Activated naive CD4-positive, alpha-beta T cell treated with anti-CD3 and anti-CD28 coated beads, Interleukin-2, amount 50 U/mL, for 72 hours (primary cell): ENCODE measurements around the gene OLFML3. TPM values are rescaled to one million over a fixed set of nuclear protein-coding genes. Genes with fewer than 3 reads are reported as not detected.

Experiments
- ATAC-seq, 2 donors: fragments of 150-1000 bp; cut with Tn5 transposase; 2 replicates each; pipeline ENCODE4 v1.10.0; 2021; ENCODE audit warnings: mild to moderate bottlenecking in 2 of 2, moderate library complexity in 2 of 2
- DNase-seq, 2 donors: peaks; one replicate each; pipeline ENCODE4 v3.0.0; 2021 to 2022; ENCODE audit warnings: low spot score in 2 of 2
- H3K27ac Mint-ChIP-seq, 2 donors: one replicate each; pipeline ENCODE4 v1.8.0; 2022; ENCODE audit warnings: mild to moderate bottlenecking in 2 of 2, mixed read lengths in 2 of 2
- H3K36me3 Mint-ChIP-seq, 2 donors: one replicate each; pipeline ENCODE4 v1.8.0; 2022; ENCODE audit warnings: mixed read lengths in 2 of 2
- H3K9me3 Mint-ChIP-seq, 2 donors: one replicate each; pipeline ENCODE4 v1.8.0; 2022; ENCODE audit warnings: mixed read lengths in 2 of 2
- total RNA-seq, 2 donors: library from RNA; stranded (reverse); gene quantifications; one replicate each; pipeline ENCODE4 v1.2.3, GENCODE V29; 2022

Gene OLFML3
- total RNA-seq, 2 donors from 2014 or later = 0.33 to 0.64 TPM

DNA sequence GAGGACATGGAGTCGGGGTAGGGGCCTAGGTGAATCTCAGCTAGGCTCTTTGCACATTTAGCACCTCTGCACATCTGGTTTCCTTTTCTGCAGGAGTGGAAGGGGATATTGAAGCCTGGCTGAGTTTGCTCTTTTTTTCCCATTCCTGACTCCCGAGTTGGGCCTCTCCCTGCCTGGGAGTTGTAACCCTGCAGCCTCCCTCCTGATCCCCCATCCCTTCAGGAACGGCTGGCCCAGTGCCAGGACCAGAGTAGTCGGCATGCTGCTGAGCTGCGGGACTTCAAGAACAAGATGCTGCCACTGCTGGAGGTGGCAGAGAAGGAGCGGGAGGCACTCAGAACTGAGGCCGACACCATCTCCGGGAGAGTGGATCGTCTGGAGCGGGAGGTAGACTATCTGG is 836 bp downstream of the OLFML3 start:
- Mint-ChIP-seq H3K27ac (no peak overlapping the region), H3K9me3 (no peaks in the 10 kb centered on the region), H3K36me3 (no peaks in the 10 kb centered on the region)
- DNase-seq (no peak), ATAC-seq (no peak)

- H3K27ac Mint-ChIP-seq = peak overlapping the region in 1 of 2 donors; percentile 51
- ATAC-seq (no peak), DNase-seq (no peak)
- H3K9me3 Mint-ChIP-seq = no peaks in the 10 kb centered on the region
- no peaks in the 10 kb centered on the region for H3K36me3 Mint-ChIP-seq
Measured at GRCh38 chr1:113981962-113982931, 3.0 kb downstream of the OLFML3 start.

DNA sequence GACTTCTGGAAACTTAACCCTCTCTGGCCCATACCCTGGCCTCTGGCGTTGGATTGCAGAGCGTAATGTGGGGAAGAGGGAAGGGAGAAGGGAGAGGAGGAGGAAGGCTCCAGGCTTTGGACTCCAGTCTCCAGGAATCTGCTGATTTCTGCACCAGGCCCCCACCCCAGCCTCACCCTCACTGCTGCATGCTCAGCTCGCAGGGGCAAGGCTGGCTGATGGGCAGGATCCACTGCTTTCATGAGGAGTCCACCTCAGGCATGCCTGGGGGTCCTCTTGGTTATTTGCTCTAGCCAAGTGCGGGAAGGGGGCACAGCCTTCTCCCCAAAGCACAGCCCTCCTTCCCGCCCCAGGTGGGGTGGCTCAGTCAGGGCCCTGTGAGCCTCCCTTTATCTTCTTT is 3.7 kb downstream of the OLFML3 start:
- DNase-seq (no peak), ATAC-seq (no peak)
- H3K27ac Mint-ChIP-seq = peak overlapping the region in 1 of 2 donors; percentile 51
- H3K9me3 Mint-ChIP-seq = no peaks in the 10 kb centered on the region
- no peaks in the 10 kb centered on the region for H3K36me3 Mint-ChIP-seq

DNA sequence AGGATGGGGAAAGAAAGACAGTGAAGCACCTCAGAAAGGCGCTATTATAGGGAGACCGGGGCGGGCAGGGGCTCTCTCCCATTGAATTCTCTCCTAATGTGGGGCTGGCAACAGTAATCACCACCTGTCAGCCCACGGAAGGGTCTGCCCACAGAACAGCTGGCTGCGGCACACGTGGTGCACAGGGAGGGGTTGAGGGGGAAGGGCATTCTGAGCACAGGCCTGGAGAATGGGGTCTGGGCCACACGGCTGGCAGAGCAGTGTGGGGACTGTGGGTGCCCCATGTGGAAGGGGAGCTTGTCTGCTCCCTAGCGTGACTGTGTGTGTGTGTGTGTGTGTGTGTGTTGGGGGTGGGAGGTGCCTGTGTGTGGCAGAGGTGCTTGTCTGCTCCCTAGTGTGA is 4.1 kb downstream of the OLFML3 start:
- H3K9me3 Mint-ChIP-seq = no peaks in the 10 kb centered on the region
- no peak overlapping the region for H3K27ac Mint-ChIP-seq
- no peaks in the 10 kb centered on the region for H3K36me3 Mint-ChIP-seq
- DNase-seq (no peak), ATAC-seq (no peak)

GRCh38 chr1:113983826-113984225 is 4.6 kb downstream of the OLFML3 start:
- no peaks in the 10 kb centered on the region for H3K36me3 Mint-ChIP-seq
- DNase-seq = no peak
- H3K27ac Mint-ChIP-seq = no peak overlapping the region
- no peak for ATAC-seq
- peaks cover 0 to 3% of the 10 kb centered on the region in 2 donors for H3K9me3 Mint-ChIP-seq

- Mint-ChIP-seq H3K36me3 (no peaks in the 10 kb centered on the region), H3K9me3 (peaks cover 0 to 6% of the 10 kb centered on the region in 2 donors), H3K27ac (peak overlapping the region in 1 of 2 donors; percentile 69)
- DNase-seq = no peak
- no peak for ATAC-seq
Measured at GRCh38 chr1:113984710-113985109, 5.4 kb downstream of the OLFML3 start.

- H3K27ac Mint-ChIP-seq = no peak overlapping the region
- no peak for ATAC-seq
- no peak for DNase-seq
- peaks cover 0 to 6% of the 10 kb centered on the region in 2 donors for H3K9me3 Mint-ChIP-seq
- H3K36me3 Mint-ChIP-seq = no peaks in the 10 kb centered on the region
Measured at GRCh38 chr1:113986802-113987201, 7.5 kb downstream of the OLFML3 start.

- no peaks in the 10 kb centered on the region for H3K36me3 Mint-ChIP-seq
- ATAC-seq (no peak), DNase-seq (no peak)
- H3K9me3 Mint-ChIP-seq = peaks cover 0 to 6% of the 10 kb centered on the region in 2 donors
- no peak overlapping the region for H3K27ac Mint-ChIP-seq
Measured at GRCh38 chr1:113987259-113987658, 8.0 kb downstream of the OLFML3 start.

GRCh38 chr1:113990530-113990929 is 11.3 kb downstream of the OLFML3 start:
- no peak overlapping the region for H3K27ac Mint-ChIP-seq
- H3K36me3 Mint-ChIP-seq = peaks cover 17 to 19% of the 10 kb centered on the region in 2 donors
- no peak for ATAC-seq
- DNase-seq = no peak
- H3K9me3 Mint-ChIP-seq = peaks cover 14 to 26% of the 10 kb centered on the region in 2 donors

GRCh38 chr1:113990961-113991360 is 11.7 kb downstream of the OLFML3 start:
- DNase-seq = no peak
- Mint-ChIP-seq H3K9me3 (peaks cover 15 to 28% of the 10 kb centered on the region in 2 donors), H3K36me3 (peaks cover 19 to 21% of the 10 kb centered on the region in 2 donors), H3K27ac (no peak overlapping the region)
- ATAC-seq = no peak

- no peak for ATAC-seq
- no peak overlapping the region for H3K27ac Mint-ChIP-seq
- H3K36me3 Mint-ChIP-seq = peaks cover 19 to 21% of the 10 kb centered on the region in 2 donors
- DNase-seq = no peak
- peaks cover 15 to 28% of the 10 kb centered on the region in 2 donors for H3K9me3 Mint-ChIP-seq
Measured at GRCh38 chr1:113991467-113991997, 12.3 kb downstream of the OLFML3 start.

- ATAC-seq (no peak), DNase-seq (no peak)
- H3K36me3 Mint-ChIP-seq = peaks cover 19 to 21% of the 10 kb centered on the region in 2 donors
- H3K27ac Mint-ChIP-seq = no peak overlapping the region
- H3K9me3 Mint-ChIP-seq = peaks cover 15 to 28% of the 10 kb centered on the region in 2 donors
Measured at GRCh38 chr1:113993072-113993471, 13.8 kb downstream of the OLFML3 start.

GRCh38 chr1:113993766-113994165 is 14.5 kb downstream of the OLFML3 start:
- H3K36me3 Mint-ChIP-seq = peaks cover 19 to 21% of the 10 kb centered on the region in 2 donors
- H3K9me3 Mint-ChIP-seq = peaks cover 15 to 25% of the 10 kb centered on the region in 2 donors
- H3K27ac Mint-ChIP-seq = no peak overlapping the region
- no peak for ATAC-seq
- DNase-seq = no peak

DNA sequence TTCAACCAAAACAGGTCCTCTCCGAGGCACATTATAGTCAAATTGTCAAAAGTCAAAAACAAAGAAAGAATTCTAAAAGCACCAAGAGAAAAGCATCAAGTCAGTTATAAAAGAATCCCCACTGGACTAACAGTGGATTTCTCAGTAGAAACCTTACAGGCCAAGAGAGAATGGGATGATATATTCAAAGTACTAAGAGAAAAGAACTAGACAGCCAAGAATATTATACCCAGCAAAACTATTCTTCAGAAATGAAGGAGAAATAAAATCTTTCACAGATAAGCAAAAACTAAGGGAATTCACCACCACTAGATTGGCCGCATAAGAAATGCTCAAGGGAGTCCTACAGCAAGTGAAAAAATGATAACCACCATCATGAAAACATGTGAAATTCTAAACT is 16.1 kb downstream of the OLFML3 start:
- no peak for ATAC-seq
- peaks cover 15 to 22% of the 10 kb centered on the region in 2 donors for H3K9me3 Mint-ChIP-seq

DNA sequence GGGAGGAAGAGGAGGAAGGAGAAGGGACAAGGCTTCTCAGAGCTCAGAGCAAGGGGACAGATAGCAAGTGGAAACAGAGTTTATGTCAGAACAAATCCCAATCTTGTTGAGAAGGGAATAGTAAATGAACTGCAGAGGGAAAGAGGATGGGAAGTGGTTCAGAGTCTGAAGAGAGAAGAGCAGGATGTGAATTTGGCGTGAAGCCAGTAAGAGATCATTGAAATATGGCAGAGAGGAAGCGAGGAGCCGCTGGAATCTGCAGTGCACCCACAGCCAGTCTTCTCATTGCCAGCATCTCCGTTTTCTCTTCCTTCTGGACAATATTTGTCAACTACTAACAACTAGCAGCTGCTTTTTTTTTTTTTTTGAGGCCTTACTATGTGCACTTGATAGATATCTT is 19.1 kb downstream of the OLFML3 start:
- no peak for DNase-seq
- no peak for ATAC-seq
- Mint-ChIP-seq H3K36me3 (peaks cover 17 to 19% of the 10 kb centered on the region in 2 donors), H3K9me3 (peaks cover 15 to 17% of the 10 kb centered on the region in 2 donors), H3K27ac (no peak overlapping the region)

More for the DNA sequence above, 16.1 kb downstream of the OLFML3 start:
- DNase-seq = no peak
- no peak overlapping the region for H3K27ac Mint-ChIP-seq
- H3K36me3 Mint-ChIP-seq = peaks cover 19 to 21% of the 10 kb centered on the region in 2 donors

DNA sequence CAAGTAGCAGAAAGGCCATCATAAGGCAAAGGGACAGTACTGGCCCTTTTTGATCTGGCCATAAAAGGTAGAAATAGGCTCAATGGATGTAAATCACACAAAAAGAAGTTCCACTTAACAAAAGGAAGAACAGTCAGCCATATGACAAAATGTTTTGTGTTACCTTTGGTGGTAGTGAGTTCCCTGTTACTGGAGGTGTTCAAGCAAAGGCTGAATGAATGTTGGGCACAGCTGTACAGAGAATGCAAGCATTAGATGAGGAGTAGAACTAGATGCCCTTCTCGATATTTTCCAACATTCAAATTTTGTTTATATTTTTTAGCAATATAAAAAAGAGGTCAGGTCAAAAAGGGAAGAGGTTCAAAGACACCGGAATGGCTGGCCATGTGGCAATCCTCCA is 20.0 kb downstream of the OLFML3 start:
- Mint-ChIP-seq H3K36me3 (peaks cover 11 to 15% of the 10 kb centered on the region in 2 donors), H3K27ac (no peak overlapping the region), H3K9me3 (peaks cover 11 to 15% of the 10 kb centered on the region in 2 donors)
- DNase-seq = no peak
- no peak for ATAC-seq

GRCh38 chr1:113999799-114000198 is 20.5 kb downstream of the OLFML3 start:
- DNase-seq = no peak
- Mint-ChIP-seq H3K27ac (no peak overlapping the region), H3K9me3 (peaks cover 6 to 9% of the 10 kb centered on the region in 2 donors), H3K36me3 (peaks cover 9% of the 10 kb centered on the region in 2 donors)
- ATAC-seq = no peak
